ENCODE results near the gene SLC16A12.
"Not testable (repeated sequence)": the region's sequence is repeated elsewhere in the genome, so short reads cannot be mapped to it uniquely, and the experiment has no call there.

The SLC16A12 gene

DNA sequence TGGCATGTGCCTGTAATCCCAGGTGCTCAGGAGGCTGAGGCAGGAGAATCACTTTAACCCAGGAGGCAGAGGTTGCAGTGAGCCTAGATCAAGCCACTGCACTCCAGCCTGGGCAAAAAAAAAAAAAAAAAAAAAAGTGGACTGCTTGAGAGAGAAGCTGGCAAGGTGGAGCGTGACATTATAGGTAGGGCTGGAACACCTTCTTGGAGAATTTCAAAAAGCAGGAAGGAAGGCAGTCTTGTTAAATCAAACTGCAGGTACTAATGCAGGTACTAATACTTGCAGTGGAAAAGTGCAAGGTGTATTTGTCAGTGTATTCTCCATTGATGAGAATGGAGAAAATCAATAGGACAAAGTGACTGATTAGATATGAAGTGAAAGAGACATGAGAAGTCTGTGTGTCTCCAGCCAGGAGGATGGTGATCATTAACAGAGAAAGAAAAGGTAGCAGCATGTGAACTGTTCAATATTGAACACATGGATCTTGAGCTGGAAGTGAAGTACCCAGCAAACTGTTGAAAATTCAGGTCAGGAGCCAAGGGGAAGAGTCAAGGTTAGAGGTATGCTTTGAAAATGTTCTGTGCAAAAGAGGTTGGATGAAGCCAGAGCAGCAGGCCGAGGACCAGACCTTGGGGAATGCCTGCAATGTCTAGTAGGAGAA, 12.6 kb upstream of the SLC16A12 start:
- no peak overlapping the region for H3K4me3 ChIP-seq (ENCODE audit: low read length, poor library complexity, severe bottlenecking)
- no peak overlapping the region for H2AFZ ChIP-seq (ENCODE audit: low read length)
- no peaks in the 10 kb centered on the region for H3F3A ChIP-seq (ENCODE audit: low read depth)
- no peaks in the 10 kb centered on the region for H3K9me2 ChIP-seq (replicated peaks; ENCODE audit: low read depth, low read length)
- no peaks in the 10 kb centered on the region for H3K36me3 ChIP-seq (ENCODE audit: insufficient read depth, low read length)
- TF ChIP-seq EZH2phosphoT487 (IDR thresholded peaks at IDR 0.05; ENCODE audit: borderline replicate concordance): no peak
- TF ChIP-seq CTCF (conservative IDR thresholded peaks at IDR 0.05; ENCODE audit: low read length): no peak
- H3K27me3 ChIP-seq (ENCODE audit: insufficient read depth, low read length, poor library complexity, severe bottlenecking): no peaks in the 10 kb centered on the region
- no peak overlapping the region for H3K4me2 ChIP-seq (ENCODE audit: low read depth, low read length, poor library complexity, severe bottlenecking)
- no peaks in the 10 kb centered on the region for H3K4me1 ChIP-seq (ENCODE audit: insufficient read depth, low read length, poor library complexity, severe bottlenecking)
- no peaks in the 10 kb centered on the region for H3K9me3 ChIP-seq (ENCODE audit: insufficient read depth, low read depth, low read length)
- H3K9ac ChIP-seq (ENCODE audit: low read depth, low read length, poor library complexity, severe bottlenecking): no peak overlapping the region
- H4K20me1 ChIP-seq (ENCODE audit: insufficient read depth, low read length, poor library complexity, severe bottlenecking): no peaks in the 10 kb centered on the region
- H3K79me2 ChIP-seq (ENCODE audit: insufficient read depth, low read length): no peaks in the 10 kb centered on the region

- not testable (repeated sequence) for H2AFZ ChIP-seq (ENCODE audit: low read length); H3K27me3 ChIP-seq (ENCODE audit: insufficient read depth, low read length, poor library complexity, severe bottlenecking); H3K9ac ChIP-seq (ENCODE audit: low read depth, low read length, poor library complexity, severe bottlenecking); H4K20me1 ChIP-seq (ENCODE audit: insufficient read depth, low read length, poor library complexity, severe bottlenecking); H3K9me2 ChIP-seq (replicated peaks; ENCODE audit: low read depth, low read length); H3K4me1 ChIP-seq (ENCODE audit: insufficient read depth, low read length, poor library complexity, severe bottlenecking); H3F3A ChIP-seq (ENCODE audit: low read depth); H3K36me3 ChIP-seq (ENCODE audit: insufficient read depth, low read length); H3K9me3 ChIP-seq (ENCODE audit: insufficient read depth, low read depth, low read length); H3K4me3 ChIP-seq (ENCODE audit: low read length, poor library complexity, severe bottlenecking); H3K4me2 ChIP-seq (ENCODE audit: low read depth, low read length, poor library complexity, severe bottlenecking); H3K79me2 ChIP-seq (ENCODE audit: insufficient read depth, low read length)
Measured at GRCh38 chr10:89546651-89547050, 11.3 kb upstream of the SLC16A12 start.

DNA sequence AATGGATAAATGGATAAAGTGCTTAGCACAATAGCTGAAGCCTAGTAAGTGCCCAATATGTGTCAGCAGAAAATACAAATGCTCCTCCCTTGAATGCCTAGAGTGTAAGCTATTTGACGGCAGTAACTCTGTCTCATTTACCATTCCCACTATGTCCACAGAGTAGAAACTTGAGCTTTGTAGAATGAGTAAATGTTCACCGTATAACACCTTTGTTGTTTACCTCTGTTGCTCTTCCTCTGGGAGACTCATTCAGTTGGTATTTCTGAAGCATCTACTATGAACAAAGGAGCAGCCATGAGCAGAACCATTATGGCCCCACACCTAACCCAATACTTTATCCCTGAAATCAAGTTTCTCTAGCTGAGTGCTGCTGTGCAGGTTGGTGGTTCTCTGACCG, 8.4 kb upstream of the SLC16A12 start:
- no peaks in the 10 kb centered on the region for H4K20me1 ChIP-seq (ENCODE audit: insufficient read depth, low read length, poor library complexity, severe bottlenecking)
- no peaks in the 10 kb centered on the region for H3K4me1 ChIP-seq (ENCODE audit: insufficient read depth, low read length, poor library complexity, severe bottlenecking)
- no peak overlapping the region for H2AFZ ChIP-seq (ENCODE audit: low read length)
- H3K36me3 ChIP-seq (ENCODE audit: insufficient read depth, low read length): no peaks in the 10 kb centered on the region
- H3K4me2 ChIP-seq (ENCODE audit: low read depth, low read length, poor library complexity, severe bottlenecking): no peak overlapping the region
- H3F3A ChIP-seq (ENCODE audit: low read depth): no peaks in the 10 kb centered on the region
- H3K79me2 ChIP-seq (ENCODE audit: insufficient read depth, low read length): no peaks in the 10 kb centered on the region
- no peak for TF ChIP-seq CTCF (conservative IDR thresholded peaks at IDR 0.05; ENCODE audit: low read length)
- TF ChIP-seq EZH2phosphoT487 (IDR thresholded peaks at IDR 0.05; ENCODE audit: borderline replicate concordance): no peak
- no peak overlapping the region for H3K9ac ChIP-seq (ENCODE audit: low read depth, low read length, poor library complexity, severe bottlenecking)
- H3K9me2 ChIP-seq (replicated peaks; ENCODE audit: low read depth, low read length): no peaks in the 10 kb centered on the region
- no peaks in the 10 kb centered on the region for H3K27me3 ChIP-seq (ENCODE audit: insufficient read depth, low read length, poor library complexity, severe bottlenecking)
- no peak overlapping the region for H3K4me3 ChIP-seq (ENCODE audit: low read length, poor library complexity, severe bottlenecking)
- no peaks in the 10 kb centered on the region for H3K9me3 ChIP-seq (ENCODE audit: insufficient read depth, low read depth, low read length)

DNA sequence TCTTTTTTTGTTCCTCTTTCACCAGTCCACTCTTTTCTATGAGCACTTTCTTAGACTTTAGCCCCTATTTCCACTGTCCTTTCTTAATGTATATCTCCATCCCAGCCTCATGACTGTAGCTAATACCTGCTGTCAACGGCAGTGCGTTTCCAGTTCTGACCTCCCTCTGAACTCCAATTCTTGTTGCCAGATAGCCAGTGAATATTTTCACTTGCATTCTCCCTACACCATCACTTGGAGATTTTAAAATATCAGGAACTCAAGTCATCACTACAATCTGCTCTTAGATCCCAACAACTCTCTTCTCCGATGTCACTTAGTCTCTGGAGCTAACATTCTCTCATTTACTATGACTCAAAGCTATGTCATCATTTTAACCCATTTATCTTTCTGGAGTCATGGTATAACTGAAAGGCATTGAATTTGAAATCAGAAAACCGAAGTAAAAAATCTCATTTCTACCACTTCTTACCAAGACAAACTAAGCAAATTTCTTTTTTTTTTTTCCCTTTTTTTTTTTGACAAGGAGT, 5.1 kb upstream of the SLC16A12 start:
- H3K4me2 ChIP-seq (ENCODE audit: low read depth, low read length, poor library complexity, severe bottlenecking): no peak overlapping the region
- H3K36me3 ChIP-seq (ENCODE audit: insufficient read depth, low read length): no peaks in the 10 kb centered on the region
- no peaks in the 10 kb centered on the region for H3F3A ChIP-seq (ENCODE audit: low read depth)
- no peaks in the 10 kb centered on the region for H4K20me1 ChIP-seq (ENCODE audit: insufficient read depth, low read length, poor library complexity, severe bottlenecking)
- no peaks in the 10 kb centered on the region for H3K9me2 ChIP-seq (replicated peaks; ENCODE audit: low read depth, low read length)
- no peaks in the 10 kb centered on the region for H3K4me1 ChIP-seq (ENCODE audit: insufficient read depth, low read length, poor library complexity, severe bottlenecking)
- H2AFZ ChIP-seq (ENCODE audit: low read length): no peak overlapping the region
- H3K9ac ChIP-seq (ENCODE audit: low read depth, low read length, poor library complexity, severe bottlenecking): no peak overlapping the region
- no peak for TF ChIP-seq CTCF (conservative IDR thresholded peaks at IDR 0.05; ENCODE audit: low read length)
- no peaks in the 10 kb centered on the region for H3K79me2 ChIP-seq (ENCODE audit: insufficient read depth, low read length)
- no peaks in the 10 kb centered on the region for H3K9me3 ChIP-seq (ENCODE audit: insufficient read depth, low read depth, low read length)
- H3K4me3 ChIP-seq (ENCODE audit: low read length, poor library complexity, severe bottlenecking): no peak overlapping the region
- H3K27me3 ChIP-seq (ENCODE audit: insufficient read depth, low read length, poor library complexity, severe bottlenecking): no peaks in the 10 kb centered on the region

Measured in Loucy (cell line).